Natural killer cell (primary cell): ENCODE measurements around the gene RNF213. TPM values are rescaled to one million over a fixed set of nuclear protein-coding genes. Genes with fewer than 3 reads are reported as not detected.
"Not testable (repeated sequence)": the region's sequence is repeated elsewhere in the genome, so short reads cannot be mapped to it uniquely, and the experiment has no call there.

ENCODE experiments used
- ATAC-seq, 3 donors: fragments of 150-1000 bp in 2 of 3; fragments of 200-7000 bp in 1 of 3; cut with Tn5 transposase; 1 replicate in 1 of 3; 2 replicates in 2 of 3; pipeline ENCODE4 v1.10.0; 2021; ENCODE audit warnings: mild to moderate bottlenecking in 2 of 3, moderate library complexity in 2 of 3
- DNase-seq, 2 donors: peaks; one replicate each; pipeline versions ENCODE4 v3.0.0 to v3.0.0-alpha.2; 2013 to 2021; ENCODE audit warnings: mixed read lengths in 1 of 2
- H3K27ac ChIP-seq: one replicate; pipeline ENCODE4 v1.5.1; 2013; ENCODE audit warnings: mild to moderate bottlenecking, low read length
- H3K27me3 ChIP-seq: one replicate; pipeline ENCODE4 v1.6.1; 2013; ENCODE audit warnings: low read length; ENCODE audit not compliant: control insufficient read depth, insufficient read depth
- H3K36me3 ChIP-seq: one replicate; pipeline ENCODE4 v1.6.1; 2013; ENCODE audit warnings: low read length; ENCODE audit not compliant: control insufficient read depth, insufficient read depth
- H3K4me1 ChIP-seq: one replicate; pipeline ENCODE4 v1.6.1; 2013; ENCODE audit warnings: low read length; ENCODE audit not compliant: control insufficient read depth, insufficient read depth
- H3K4me3 ChIP-seq: one replicate; pipeline ENCODE4 v1.5.1; 2013; ENCODE audit warnings: low read length
- H3K9me3 ChIP-seq: one replicate; pipeline ENCODE4 v1.6.1; 2013; ENCODE audit warnings: low read length; ENCODE audit not compliant: control insufficient read depth, insufficient read depth
- H3K27ac Mint-ChIP-seq, 2 donors: one replicate each; pipeline ENCODE4 v1.8.0; 2022; ENCODE audit warnings: mild to moderate bottlenecking in 2 of 2, mixed read lengths in 2 of 2, moderate library complexity in 1 of 2
- H3K27me3 Mint-ChIP-seq, 2 donors: one replicate each; pipeline ENCODE4 v1.8.0; 2022; ENCODE audit warnings: low read depth in 2 of 2, mixed read lengths in 2 of 2
- H3K36me3 Mint-ChIP-seq: one replicate; pipeline ENCODE4 v1.8.0; 2022; ENCODE audit warnings: mixed read lengths
- H3K4me1 Mint-ChIP-seq, 2 donors: one replicate each; pipeline ENCODE4 v1.8.0; 2022; ENCODE audit warnings: mixed read lengths in 2 of 2
- H3K4me3 Mint-ChIP-seq: one replicate; pipeline ENCODE4 v1.8.0; 2022; ENCODE audit warnings: mild to moderate bottlenecking, moderate library complexity, mixed read lengths
- H3K9me3 Mint-ChIP-seq, 2 donors: one replicate each; pipeline ENCODE4 v1.8.0; 2022; ENCODE audit warnings: mixed read lengths in 2 of 2
- WGBS: methylation state at CpG from one replicate; pipeline ENCODE4 v1.1.7; 2013; ENCODE audit warnings: missing lambda C conversion rate; ENCODE audit not compliant: insufficient coverage; 5-methylcytosine and 5-hydroxymethylcytosine counted together
- intact Hi-C: fragments of 100-400 bp; cut with micrococcal nuclease; formaldehyde crosslinking; loops from one replicate; pipeline ENCODE4 v1.14.2; 2022
- total RNA-seq, 4 donors: library from RNA; stranded (reverse); fragments of 120-200 nt in 1 of 4; gene quantifications; one replicate each; pipeline versions ENCODE4 v1.2.3 to v1.2.4, GENCODE V29; 2013 to 2022
- TF ChIP-seq, protein P1 (sequence below): fragments of 200-600 bp; IDR thresholded peaks from one replicate; pipeline ENCODE4 v1.8.0; 2022; ENCODE audit warnings: antibody characterized with exemption

Gene RNF213
- total RNA-seq, 3 donors from 2014 or later (not counting 1 experiment from before 2014, with no cell fraction given): 929 to 1,120 (median 1,060) TPM

GRCh38 chr17:80274331-80274730, 13.7 kb downstream of the RNF213 start:
- 68% methylated on average over 9 of the region's 9 CpGs for WGBS
- TF ChIP-seq, protein P1, sequence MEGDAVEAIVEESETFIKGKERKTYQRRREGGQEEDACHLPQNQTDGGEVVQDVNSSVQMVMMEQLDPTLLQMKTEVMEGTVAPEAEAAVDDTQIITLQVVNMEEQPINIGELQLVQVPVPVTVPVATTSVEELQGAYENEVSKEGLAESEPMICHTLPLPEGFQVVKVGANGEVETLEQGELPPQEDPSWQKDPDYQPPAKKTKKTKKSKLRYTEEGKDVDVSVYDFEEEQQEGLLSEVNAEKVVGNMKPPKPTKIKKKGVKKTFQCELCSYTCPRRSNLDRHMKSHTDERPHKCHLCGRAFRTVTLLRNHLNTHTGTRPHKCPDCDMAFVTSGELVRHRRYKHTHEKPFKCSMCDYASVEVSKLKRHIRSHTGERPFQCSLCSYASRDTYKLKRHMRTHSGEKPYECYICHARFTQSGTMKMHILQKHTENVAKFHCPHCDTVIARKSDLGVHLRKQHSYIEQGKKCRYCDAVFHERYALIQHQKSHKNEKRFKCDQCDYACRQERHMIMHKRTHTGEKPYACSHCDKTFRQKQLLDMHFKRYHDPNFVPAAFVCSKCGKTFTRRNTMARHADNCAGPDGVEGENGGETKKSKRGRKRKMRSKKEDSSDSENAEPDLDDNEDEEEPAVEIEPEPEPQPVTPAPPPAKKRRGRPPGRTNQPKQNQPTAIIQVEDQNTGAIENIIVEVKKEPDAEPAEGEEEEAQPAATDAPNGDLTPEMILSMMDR: no peak
- Mint-ChIP-seq H3K4me3 (peak overlapping the region; percentile 72), H3K9me3 (no peaks in the 10 kb centered on the region), H3K27me3 (no peaks in the 10 kb centered on the region), H3K4me1 (peaks cover 57 to 61% of the 10 kb centered on the region in 2 donors), H3K36me3 (no peaks in the 10 kb centered on the region), H3K27ac (peak overlapping the region; percentile 85 to 86)
- Histone ChIP-seq H3K27ac (peak overlapping the region; percentile 53), H3K4me1 (peaks cover 80% of the 10 kb centered on the region), H3K36me3 (peaks cover 62% of the 10 kb centered on the region), H3K27me3 (no peaks in the 10 kb centered on the region), H3K4me3 (no peak overlapping the region), H3K9me3 (no peaks in the 10 kb centered on the region)
- no peak for DNase-seq
- ATAC-seq: peak in 2 of 3 donors; percentile 37 to 45
- intact Hi-C loops: no loop called here

GRCh38 chr17:80274871-80275449, 14.3 kb downstream of the RNF213 start:
- intact Hi-C loops: no loop called here
- H3K4me3 ChIP-seq: no peak overlapping the region
- peak overlapping the region; percentile 16 for H3K27ac ChIP-seq
- H3K27me3 ChIP-seq: no peaks in the 10 kb centered on the region
- H3K9me3 ChIP-seq: no peaks in the 10 kb centered on the region
- Mint-ChIP-seq H3K27ac (peak overlapping the region; percentile 77 to 85), H3K4me1 (peaks cover 63 to 67% of the 10 kb centered on the region in 2 donors), H3K27me3 (no peaks in the 10 kb centered on the region), H3K36me3 (no peaks in the 10 kb centered on the region), H3K9me3 (no peaks in the 10 kb centered on the region), H3K4me3 (peak overlapping the region; percentile 15)
- ATAC-seq (peak in 2 of 3 donors; percentile 3 to 7), DNase-seq (no peak)
- TF ChIP-seq, protein P1: no peak
- H3K4me1 ChIP-seq: peaks cover 85% of the 10 kb centered on the region
- 88% methylated on average over 4 of the region's 4 CpGs for WGBS
- H3K36me3 ChIP-seq: peaks cover 59% of the 10 kb centered on the region

GRCh38 chr17:80275857-80276256, 15.2 kb downstream of the RNF213 start:
- WGBS: 100% methylated on average over 4 of the region's 8 CpGs

GRCh38 chr17:80277751-80278671, 17.4 kb downstream of the RNF213 start:
- Histone ChIP-seq H3K4me1 (peaks cover 64% of the 10 kb centered on the region), H3K4me3 (no peak overlapping the region), H3K9me3 (no peaks in the 10 kb centered on the region), H3K27me3 (no peaks in the 10 kb centered on the region), H3K36me3 (peaks cover 51% of the 10 kb centered on the region), H3K27ac (peak overlapping the region; percentile 1)
- H3K27ac Mint-ChIP-seq: peak overlapping the region; percentile 53 to 68
- H3K4me1 Mint-ChIP-seq: peaks cover 48 to 64% of the 10 kb centered on the region in 2 donors
- H3K9me3 Mint-ChIP-seq: no peaks in the 10 kb centered on the region
- H3K27me3 Mint-ChIP-seq: no peaks in the 10 kb centered on the region
- ATAC-seq (no peak), DNase-seq (no peak)
- TF ChIP-seq, protein P1: no peak
- 89% methylated on average over 34 of the region's 34 CpGs for WGBS
- peak overlapping the region; percentile 31 for H3K4me3 Mint-ChIP-seq
- intact Hi-C loops: no loop called here
- no peaks in the 10 kb centered on the region for H3K36me3 Mint-ChIP-seq

More at GRCh38 chr17:80275857-80276256, 15.2 kb downstream of the RNF213 start:
- intact Hi-C loops, H3K4me3 ChIP-seq, H3K9me3 ChIP-seq, ATAC-seq, H3K27me3 Mint-ChIP-seq, H3K27me3 ChIP-seq, H3K4me3 Mint-ChIP-seq, DNase-seq, H3K36me3 Mint-ChIP-seq, H3K9me3 Mint-ChIP-seq, H3K27ac ChIP-seq: not testable (repeated sequence)
- peaks cover 60 to 68% of the 10 kb centered on the region in 2 donors for H3K4me1 Mint-ChIP-seq
- peak overlapping the region; percentile 53 to 85 for H3K27ac Mint-ChIP-seq
- Histone ChIP-seq H3K4me1 (peaks cover 82% of the 10 kb centered on the region), H3K36me3 (peaks cover 59% of the 10 kb centered on the region)
